ENCODE results near the gene ATF5. TPM values are rescaled to one million over a fixed set of nuclear protein-coding genes. Genes with fewer than 3 reads are reported as not detected.

The ATF5 gene
- total and polyA plus RNA-seq, 2 of the 8 experiments (the other 6 are each of a cell fraction or from before 2014, with no cell fraction given) = 6.2 to 13.1 TPM

- TF ChIP-seq, protein P1, sequence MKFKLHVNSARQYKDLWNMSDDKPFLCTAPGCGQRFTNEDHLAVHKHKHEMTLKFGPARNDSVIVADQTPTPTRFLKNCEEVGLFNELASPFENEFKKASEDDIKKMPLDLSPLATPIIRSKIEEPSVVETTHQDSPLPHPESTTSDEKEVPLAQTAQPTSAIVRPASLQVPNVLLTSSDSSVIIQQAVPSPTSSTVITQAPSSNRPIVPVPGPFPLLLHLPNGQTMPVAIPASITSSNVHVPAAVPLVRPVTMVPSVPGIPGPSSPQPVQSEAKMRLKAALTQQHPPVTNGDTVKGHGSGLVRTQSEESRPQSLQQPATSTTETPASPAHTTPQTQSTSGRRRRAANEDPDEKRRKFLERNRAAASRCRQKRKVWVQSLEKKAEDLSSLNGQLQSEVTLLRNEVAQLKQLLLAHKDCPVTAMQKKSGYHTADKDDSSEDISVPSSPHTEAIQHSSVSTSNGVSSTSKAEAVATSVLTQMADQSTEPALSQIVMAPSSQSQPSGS (IDR thresholded peaks at IDR 0.05; ENCODE audit: low read length) = no peak
- TF ChIP-seq MAFK (IDR thresholded peaks at IDR 0.05; ENCODE audit: low read depth, low read length) (no peak), MAX (IDR thresholded peaks at IDR 0.05) (no peak), EGR1 (IDR thresholded peaks at IDR 0.05; ENCODE audit: borderline replicate concordance, low read depth, low read length) (no peak), CREB1 (IDR thresholded peaks at IDR 0.05) (no peak), JUND (IDR thresholded peaks at IDR 0.05; ENCODE audit: low read length) (no peak), TCF12 (IDR thresholded peaks at IDR 0.05; ENCODE audit: low read depth, low read length) (no peak), TAF7 (optimal IDR thresholded peaks at IDR 0.05; ENCODE audit: borderline replicate concordance, low read depth, low read length) (no peak)
These were observed 34.0 kb upstream of the ATF5 start (continued) for GRCh38 chr19:49894879-49895565.

Data from H1 (cell line).